Cardiac muscle cell (in vitro differentiated cells and primary cell): ENCODE data around the gene CERS2. TPM values are rescaled to one million over a fixed set of nuclear protein-coding genes. Genes with fewer than 3 reads are reported as not detected.

ENCODE experiments used
- DNase-seq, 2 donors: peaks; one replicate each; pipeline versions ENCODE4 v3.0.0 to v3.0.0-alpha.2; 2010 to 2017; ENCODE audit warnings: low read depth in 1 of 2, low spot score in 1 of 2
- H3K27ac ChIP-seq: fragments of 200-600 bp; sonication (generic); 2 replicates; pipeline ENCODE4 v1.5.1; 2016
- H3K27me3 ChIP-seq: fragments of 200-600 bp; sonication (generic); 2 replicates; pipeline ENCODE4 v1.6.0; 2016; ENCODE audit warnings: control low read depth
- H3K36me3 ChIP-seq: fragments of 200-600 bp; sonication (generic); 2 replicates; pipeline ENCODE4 v1.5.1; 2016; ENCODE audit warnings: control low read depth
- H3K4me1 ChIP-seq: fragments of 200-600 bp; sonication (generic); 2 replicates; pipeline ENCODE4 v1.8.1; 2017; ENCODE audit warnings: low read depth, mild to moderate bottlenecking, mixed run types
- H3K4me3 ChIP-seq: fragments of 200-600 bp; sonication (generic); 2 replicates; pipeline ENCODE4 v1.5.1; 2016; ENCODE audit warnings: mild to moderate bottlenecking
- H3K9me3 ChIP-seq: fragments of 200-600 bp; sonication (generic); 2 replicates; pipeline ENCODE4 v1.5.1; 2017; ENCODE audit warnings: low read depth, mild to moderate bottlenecking, control low read depth
- CTCF ChIP-seq: IDR thresholded peaks from 2 replicates; pipeline ENCODE4 v1.5.1; 2012; ENCODE audit warnings: low read depth, mild to moderate bottlenecking, low read length
- polyA plus RNA-seq: library from polyadenylated mRNA; unstranded; fragments of >200 nt; fragmentation: Nextera tagmentation; extraction: Ambion mirVana; gene quantifications from 2 replicates; pipeline ENCODE4 v1.2.1, GENCODE V29; 2016
- total RNA-seq: library from RNA; depleted of rRNA; stranded (reverse); fragments of >200 nt; gene quantifications from 2 replicates; pipeline ENCODE4 v1.2.3, GENCODE V29; 2016

CERS2 gene
- total and polyA plus RNA-seq, 2 experiments from 2014 or later: 64.7 to 124 TPM

- no peaks in the 10 kb centered on the region for H3K36me3 ChIP-seq
- H3K27ac ChIP-seq: no peak overlapping the region
- no peaks in the 10 kb centered on the region for H3K4me1 ChIP-seq
- TF ChIP-seq CTCF: no peak
- DNase-seq: no peak
- H3K4me3 ChIP-seq: no peak overlapping the region
- H3K9me3 ChIP-seq: no peaks in the 10 kb centered on the region
- H3K27me3 ChIP-seq: no peaks in the 10 kb centered on the region
These were observed 13.3 kb upstream of the CERS2 start for GRCh38 chr1:150987924-150988323.

- no peak for DNase-seq
- no peak for TF ChIP-seq CTCF
- Histone ChIP-seq H3K27ac (no peak overlapping the region), H3K27me3 (no peaks in the 10 kb centered on the region), H3K4me1 (peaks cover 12% of the 10 kb centered on the region), H3K4me3 (no peak overlapping the region), H3K9me3 (no peaks in the 10 kb centered on the region), H3K36me3 (no peaks in the 10 kb centered on the region)
These were observed 10.7 kb upstream of the CERS2 start for GRCh38 chr1:150985179-150985825.

GRCh38 chr1:150981805-150982712, 7.4 kb upstream of the CERS2 start, which contains the start of gene ANXA9:
Gene ANXA9, plus strand, starts transcription at chr1:150982292. Its CDS starts 814 bp downstream, at chr1:150983106.
- no peak for DNase-seq
- no peaks in the 10 kb centered on the region for H3K36me3 ChIP-seq
- H3K4me1 ChIP-seq: peaks cover 18% of the 10 kb centered on the region
- no peaks in the 10 kb centered on the region for H3K9me3 ChIP-seq
- no peak within 1 kb of the TSS for H3K4me3 ChIP-seq
- no peak for TF ChIP-seq CTCF
- no peaks in the 10 kb centered on the region for H3K27me3 ChIP-seq
- H3K27ac ChIP-seq: peak within 1 kb of the TSS; percentile 13

- Histone ChIP-seq H3K27ac (peak overlapping the region; percentile 13), H3K27me3 (no peaks in the 10 kb centered on the region), H3K4me3 (no peak overlapping the region), H3K4me1 (peaks cover 18% of the 10 kb centered on the region), H3K36me3 (no peaks in the 10 kb centered on the region), H3K9me3 (no peaks in the 10 kb centered on the region)
- no peak for TF ChIP-seq CTCF
- peak in 1 of 2 donors; percentile 76 for DNase-seq
These were observed 6.7 kb upstream of the CERS2 start for GRCh38 chr1:150981177-150981804.

GRCh38 chr1:150979092-150980056, 4.7 kb upstream of the CERS2 start:
- Histone ChIP-seq H3K27ac (no peak overlapping the region), H3K36me3 (no peaks in the 10 kb centered on the region), H3K27me3 (no peaks in the 10 kb centered on the region), H3K4me1 (peaks cover 18% of the 10 kb centered on the region), H3K9me3 (no peaks in the 10 kb centered on the region), H3K4me3 (no peak overlapping the region)
- TF ChIP-seq CTCF: peak; percentile 100
- DNase-seq: peak; percentile 93
